Peyer's patch (tissue), 4 donors: ENCODE results near the gene LRRC61. TPM values are rescaled to one million over a fixed set of nuclear protein-coding genes. Genes with fewer than 3 reads are reported as not detected.
"Not testable (repeated sequence)": the region's sequence is repeated elsewhere in the genome, so short reads cannot be mapped to it uniquely, and the experiment has no call there.

Experiments used
- DNase-seq, 3 donors: peaks; one replicate each; pipeline ENCODE4 v3.0.0-alpha.2; 2017 to 2019
- H3K27ac ChIP-seq, 4 donors: fragments of 200-600 bp; sonication (generic); one replicate each; pipeline ENCODE4 v1.5.1; 2016 to 2019
- H3K27me3 ChIP-seq, 2 donors: fragments of 200-600 bp; sonication (generic); one replicate each; pipeline ENCODE4 v1.5.1; 2019
- H3K36me3 ChIP-seq, 3 donors: fragments of 200-600 bp; sonication (generic); one replicate each; pipeline ENCODE4 v1.5.1; 2016 to 2019
- H3K4me1 ChIP-seq, 4 donors: fragments of 200-600 bp; sonication (generic); one replicate each; pipeline ENCODE4 v1.5.1; 2016 to 2019
- H3K4me3 ChIP-seq, 4 donors: fragments of 200-600 bp; sonication (generic); 1 replicate in 3 of 4; 2 replicates in 1 of 4; pipeline ENCODE4 v1.5.1; 2016 to 2019; ENCODE audit warnings: mild to moderate bottlenecking in 1 of 4
- H3K9me3 ChIP-seq, 4 donors: fragments of 200-600 bp; sonication (generic); one replicate each; pipeline ENCODE4 v1.5.1; 2016 to 2019; ENCODE audit warnings: mild to moderate bottlenecking in 1 of 4
- CTCF ChIP-seq, 6 experiments: fragments of 450-650 bp in 4 of 6; fragments of 200-600 bp in 2 of 6; sonication (generic) in 1 of 6; IDR thresholded peaks; one replicate each; pipeline ENCODE4 v1.5.1; 2017 to 2019; ENCODE audit warnings: antibody characterized with exemption in 6 of 6, mild to moderate bottlenecking in 3 of 6, moderate library complexity in 1 of 6
- POLR2A ChIP-seq, 2 donors: fragments of 450-650 bp; IDR thresholded peaks; one replicate each; pipeline ENCODE4 v1.5.1; 2017; ENCODE audit warnings: antibody characterized with exemption in 2 of 2, mild to moderate bottlenecking in 2 of 2, moderate library complexity in 2 of 2
- total RNA-seq, 4 donors: library from RNA; depleted of rRNA; stranded (reverse); fragments of >200 nt; gene quantifications; one replicate each; pipeline ENCODE4 v1.1.0, GENCODE V29; 2016

The LRRC61 gene
- total RNA-seq, 4 donors from 2014 or later, result 19.3 to 22.1 (median 20.0) TPM

- no peaks in the 10 kb centered on the region for H3K9me3 ChIP-seq
- no peak overlapping the region for H3K27ac ChIP-seq
- H3K4me3 ChIP-seq, result no peak overlapping the region
- no peaks in the 10 kb centered on the region for H3K36me3 ChIP-seq
- H3K4me1 ChIP-seq, result no peaks in the 10 kb centered on the region
- DNase-seq, result no peak
- H3K27me3 ChIP-seq, result no peaks in the 10 kb centered on the region
- no peak for TF ChIP-seq CTCF (IDR thresholded peaks at IDR 0.05)
Observed at GRCh38 chr7:150307904-150308303, 15.3 kb upstream of the LRRC61 start.

DNA sequence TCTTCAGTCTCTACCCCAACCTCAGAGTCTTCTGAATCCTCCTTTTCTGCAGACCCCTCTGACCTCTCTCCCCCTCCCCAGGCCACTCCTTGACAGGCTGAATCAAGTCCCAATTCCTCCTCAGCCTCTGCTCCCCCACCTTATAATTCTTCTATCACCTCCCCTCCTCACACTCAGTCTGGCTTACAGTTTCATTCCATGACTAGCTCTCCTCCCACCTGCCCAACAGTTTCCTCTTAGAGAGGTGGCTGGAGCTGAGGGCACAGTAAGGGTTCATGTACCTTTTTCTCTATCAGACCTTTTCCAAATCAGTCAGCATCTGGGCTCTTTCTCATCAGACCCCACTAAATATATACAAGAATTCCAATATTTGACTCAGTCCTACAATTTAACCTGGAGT, 14.6 kb upstream of the LRRC61 start:
- Histone ChIP-seq H3K36me3 (no peaks in the 10 kb centered on the region), H3K27me3 (no peaks in the 10 kb centered on the region), H3K4me1 (no peaks in the 10 kb centered on the region), H3K4me3 (no peak overlapping the region), H3K9me3 (no peaks in the 10 kb centered on the region), H3K27ac (no peak overlapping the region)
- DNase-seq, result no peak
- no peak for TF ChIP-seq CTCF (IDR thresholded peaks at IDR 0.05)

DNA sequence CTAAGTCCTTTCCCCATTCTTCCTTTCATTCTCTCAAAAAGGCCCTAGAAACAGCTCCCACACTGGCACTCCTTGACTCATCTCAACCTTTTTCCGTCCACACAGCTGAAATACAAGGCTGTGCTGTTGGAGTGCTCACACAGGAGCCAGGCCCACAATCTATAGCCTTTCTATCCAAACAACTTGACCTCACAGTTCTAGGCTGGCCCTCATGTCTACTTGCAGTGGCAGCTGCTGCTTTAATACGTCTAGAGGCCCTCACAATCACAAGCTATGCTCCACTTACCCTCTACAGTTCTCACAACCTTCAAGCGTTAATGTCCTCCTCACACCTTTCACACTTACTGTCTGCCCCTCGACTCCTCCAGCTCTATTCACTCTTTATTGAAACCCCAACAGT, 12.0 kb upstream of the LRRC61 start:
- H3K27me3 ChIP-seq, result no peaks in the 10 kb centered on the region
- DNase-seq, result no peak
- no peak overlapping the region for H3K27ac ChIP-seq
- no peak for TF ChIP-seq POLR2A (IDR thresholded peaks at IDR 0.05)
- TF ChIP-seq CTCF (IDR thresholded peaks at IDR 0.05), result no peak
- no peaks in the 10 kb centered on the region for H3K36me3 ChIP-seq
- H3K9me3 ChIP-seq, result no peaks in the 10 kb centered on the region
- H3K4me1 ChIP-seq, result no peaks in the 10 kb centered on the region
- no peak overlapping the region for H3K4me3 ChIP-seq

DNA sequence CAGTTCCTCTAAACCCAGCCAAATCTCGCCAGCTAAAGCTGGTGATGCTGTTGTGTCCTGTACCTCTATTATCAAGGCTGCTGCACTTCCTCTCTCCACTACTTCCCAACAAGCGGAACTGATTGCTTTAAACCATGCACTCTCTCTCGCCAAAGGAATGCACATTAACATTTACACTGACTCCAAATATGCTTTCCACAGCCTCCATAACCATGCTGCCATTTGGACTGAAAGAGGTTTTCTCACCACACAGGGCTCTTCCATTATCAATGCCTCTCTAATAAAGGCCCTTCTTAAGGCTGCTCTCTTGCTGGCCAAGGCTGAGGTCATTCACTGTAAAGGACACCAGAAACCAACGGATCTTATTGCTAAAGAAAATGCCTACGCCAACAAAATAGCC, 11.4 kb upstream of the LRRC61 start:
- Histone ChIP-seq H3K4me1 (no peaks in the 10 kb centered on the region), H3K27ac (no peak overlapping the region), H3K4me3 (no peak overlapping the region), H3K27me3 (no peaks in the 10 kb centered on the region), H3K9me3 (no peaks in the 10 kb centered on the region), H3K36me3 (no peaks in the 10 kb centered on the region)
- TF ChIP-seq POLR2A (IDR thresholded peaks at IDR 0.05) (no peak), CTCF (IDR thresholded peaks at IDR 0.05) (no peak)
- DNase-seq, result no peak

DNA sequence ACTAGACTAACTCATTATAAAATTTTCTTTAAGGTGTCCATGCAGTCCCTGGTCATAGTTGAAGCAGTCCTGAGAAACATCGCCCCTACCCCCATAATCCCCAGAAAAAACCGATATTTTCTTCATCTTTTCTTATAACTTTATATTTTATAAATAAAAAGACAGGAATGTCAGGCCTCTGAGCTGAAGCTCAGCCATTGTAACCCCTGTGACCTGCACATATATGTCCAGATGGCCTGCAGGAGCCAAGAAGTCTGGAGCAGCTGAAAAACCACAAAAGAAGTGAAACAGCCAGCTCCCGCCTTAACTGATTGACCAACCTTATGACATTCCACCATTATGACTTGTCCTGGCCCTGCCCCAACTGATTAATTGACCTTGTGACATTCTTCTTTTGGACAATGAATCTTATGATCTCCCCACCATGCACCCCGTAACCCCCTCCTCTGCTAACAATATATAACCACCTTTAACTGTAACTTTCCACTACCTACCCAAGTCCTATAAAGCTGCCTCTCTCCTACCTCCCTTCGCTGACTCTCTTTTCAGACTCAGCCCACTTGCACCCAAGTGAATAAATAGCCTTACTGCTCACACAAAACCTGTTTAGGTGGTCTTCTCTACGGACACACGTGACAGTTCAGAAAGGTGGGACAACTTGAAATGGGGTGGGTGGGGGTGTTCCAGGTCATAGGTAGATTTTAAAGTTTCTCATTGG, 10.3 kb upstream of the LRRC61 start:
- not testable (repeated sequence) for H3K9me3 ChIP-seq, H3K4me3 ChIP-seq, DNase-seq, H3K27me3 ChIP-seq, H3K36me3 ChIP-seq, H3K27ac ChIP-seq, H3K4me1 ChIP-seq

- Histone ChIP-seq H3K4me3 (no peak overlapping the region), H3K27ac (no peak overlapping the region), H3K27me3 (no peaks in the 10 kb centered on the region), H3K9me3 (no peaks in the 10 kb centered on the region), H3K36me3 (no peaks in the 10 kb centered on the region), H3K4me1 (no peaks in the 10 kb centered on the region)
- DNase-seq, result no peak
- TF ChIP-seq POLR2A (IDR thresholded peaks at IDR 0.05), result no peak
- no peak for TF ChIP-seq CTCF (IDR thresholded peaks at IDR 0.05)
Observed at GRCh38 chr7:150313367-150313809, 9.8 kb upstream of the LRRC61 start.
